Hepatocyte (in vitro differentiated cells): ENCODE results near the gene KEAP1. TPM values are rescaled to one million over a fixed set of nuclear protein-coding genes. Genes with fewer than 3 reads are reported as not detected.
"Not testable (repeated sequence)": the region's sequence is repeated elsewhere in the genome, so short reads cannot be mapped to it uniquely, and the experiment has no call there.

ENCODE experiments used
- DNase-seq: peaks from one replicate; pipeline ENCODE4 v3.0.0-alpha.2; 2016; ENCODE audit warnings: low spot score
- H2AFZ ChIP-seq: fragments of 200-600 bp; sonication (generic); 2 replicates; pipeline ENCODE4 v1.6.0; 2016; ENCODE audit warnings: antibody characterized with exemption, mild to moderate bottlenecking
- H3K27ac ChIP-seq: fragments of 200-600 bp; sonication (generic); 2 replicates; pipeline ENCODE4 v1.5.1; 2016; ENCODE audit warnings: mild to moderate bottlenecking
- H3K27me3 ChIP-seq: fragments of 200-600 bp; sonication (generic); 2 replicates; pipeline ENCODE4 v1.6.1; 2016
- H3K36me3 ChIP-seq: fragments of 200-600 bp; sonication (generic); replicated peaks from 2 replicates; pipeline ENCODE4 v1.5.1; 2016; ENCODE audit warnings: low read depth; ENCODE audit not compliant: insufficient read depth
- H3K4me1 ChIP-seq: fragments of 200-600 bp; sonication (generic); 2 replicates; pipeline ENCODE4 v1.5.1; 2016; ENCODE audit warnings: mild to moderate bottlenecking, moderate library complexity; ENCODE audit not compliant: insufficient read depth
- H3K4me2 ChIP-seq: fragments of 200-600 bp; sonication (generic); 2 replicates; pipeline ENCODE4 v1.6.0; 2016
- H3K4me3 ChIP-seq: fragments of 200-600 bp; sonication (generic); 2 replicates; pipeline ENCODE4 v1.5.1; 2016; ENCODE audit warnings: mild to moderate bottlenecking
- H3K79me2 ChIP-seq: fragments of 200-600 bp; sonication (generic); 2 replicates; pipeline ENCODE4 v1.6.0; 2017; ENCODE audit warnings: mild to moderate bottlenecking
- H3K9me2 ChIP-seq: fragments of 200-600 bp; sonication (generic); replicated peaks from 2 replicates; pipeline ENCODE4 v1.6.0; 2017; ENCODE audit warnings: mild to moderate bottlenecking; ENCODE audit not compliant: insufficient read depth
- H3K9me3 ChIP-seq: fragments of 200-600 bp; sonication (generic); 2 replicates; pipeline ENCODE4 v1.5.1; 2016; ENCODE audit warnings: low read depth, mild to moderate bottlenecking
- H4K20me1 ChIP-seq: fragments of 200-600 bp; sonication (generic); 2 replicates; pipeline ENCODE4 v1.6.0; 2016; ENCODE audit warnings: mild to moderate bottlenecking; ENCODE audit not compliant: insufficient read depth, poor library complexity, severe bottlenecking
- EZH2 ChIP-seq: fragments of 200-600 bp; sonication (generic); IDR thresholded peaks from 2 replicates; pipeline ENCODE4 v1.6.1; 2016; ENCODE audit warnings: antibody characterized with exemption, mild to moderate bottlenecking, borderline replicate concordance
- EZH2phosphoT487 ChIP-seq: fragments of 200-600 bp; sonication (generic); IDR thresholded peaks from one replicate; pipeline ENCODE4 v1.6.1; 2018; ENCODE audit warnings: antibody characterized with exemption, mild to moderate bottlenecking, low read depth, moderate library complexity; ENCODE audit not compliant: unreplicated experiment, severe bottlenecking
- WGBS: methylation state at CpG from one replicate; pipeline ENCODE4 v1.1.6; 2016; ENCODE audit warnings: low lambda C conversion rate; ENCODE audit errors: missing lambda C conversion rate; 5-methylcytosine and 5-hydroxymethylcytosine counted together
- polyA plus RNA-seq: library from polyadenylated mRNA; unstranded; fragments of >200 nt; fragmentation: Nextera tagmentation; extraction: Ambion mirVana; gene quantifications from 2 replicates; pipeline ENCODE4 v1.2.1, GENCODE V29; 2016
- total RNA-seq: library from RNA; depleted of rRNA; stranded (reverse); fragments of >200 nt; gene quantifications from 2 replicates; pipeline ENCODE4 v1.2.3, GENCODE V29; 2014
- TF ChIP-seq, protein P1 (sequence below): fragments of 200-600 bp; sonication (generic); IDR thresholded peaks from 2 replicates; pipeline ENCODE4 v1.5.1; 2016; ENCODE audit warnings: antibody characterized with exemption, mild to moderate bottlenecking; ENCODE audit not compliant: poor library complexity

KEAP1 gene
- total and polyA plus RNA-seq, 2 experiments from 2014 or later: 48.2 to 66.8 TPM

DNA sequence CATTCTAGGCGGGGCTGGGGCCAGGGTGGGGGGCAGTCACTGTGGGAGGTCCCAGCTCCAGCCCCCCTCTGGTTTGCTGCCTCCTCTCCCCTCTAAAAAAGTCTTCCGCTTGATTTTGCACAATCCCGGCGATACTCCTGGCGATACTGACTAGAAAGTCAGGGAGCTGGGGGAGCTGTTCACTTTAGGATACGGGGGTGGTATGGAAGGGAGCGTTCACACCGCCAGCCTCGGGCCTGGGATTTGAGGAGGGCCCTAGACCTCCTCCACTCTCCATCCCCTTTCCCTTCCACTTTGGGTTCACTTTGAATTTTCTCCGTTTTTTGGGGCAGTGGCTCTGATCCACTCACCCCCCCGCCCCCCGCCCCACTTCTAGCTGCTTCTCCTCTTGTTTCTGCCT lies 35.0 kb downstream of the KEAP1 start:
- no peak for DNase-seq
- no peaks in the 10 kb centered on the region for H3K79me2 ChIP-seq
- no peak overlapping the region for H3K4me3 ChIP-seq
- no peaks in the 10 kb centered on the region for H3K36me3 ChIP-seq
- H3K4me2 ChIP-seq: no peak overlapping the region
- no peaks in the 10 kb centered on the region for H3K4me1 ChIP-seq
- no peaks in the 10 kb centered on the region for H3K9me3 ChIP-seq
- H3K9me2 ChIP-seq: no peaks in the 10 kb centered on the region
- TF ChIP-seq EZH2: no peak
- TF ChIP-seq, protein P1, sequence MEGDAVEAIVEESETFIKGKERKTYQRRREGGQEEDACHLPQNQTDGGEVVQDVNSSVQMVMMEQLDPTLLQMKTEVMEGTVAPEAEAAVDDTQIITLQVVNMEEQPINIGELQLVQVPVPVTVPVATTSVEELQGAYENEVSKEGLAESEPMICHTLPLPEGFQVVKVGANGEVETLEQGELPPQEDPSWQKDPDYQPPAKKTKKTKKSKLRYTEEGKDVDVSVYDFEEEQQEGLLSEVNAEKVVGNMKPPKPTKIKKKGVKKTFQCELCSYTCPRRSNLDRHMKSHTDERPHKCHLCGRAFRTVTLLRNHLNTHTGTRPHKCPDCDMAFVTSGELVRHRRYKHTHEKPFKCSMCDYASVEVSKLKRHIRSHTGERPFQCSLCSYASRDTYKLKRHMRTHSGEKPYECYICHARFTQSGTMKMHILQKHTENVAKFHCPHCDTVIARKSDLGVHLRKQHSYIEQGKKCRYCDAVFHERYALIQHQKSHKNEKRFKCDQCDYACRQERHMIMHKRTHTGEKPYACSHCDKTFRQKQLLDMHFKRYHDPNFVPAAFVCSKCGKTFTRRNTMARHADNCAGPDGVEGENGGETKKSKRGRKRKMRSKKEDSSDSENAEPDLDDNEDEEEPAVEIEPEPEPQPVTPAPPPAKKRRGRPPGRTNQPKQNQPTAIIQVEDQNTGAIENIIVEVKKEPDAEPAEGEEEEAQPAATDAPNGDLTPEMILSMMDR: no peak
- no peak for TF ChIP-seq EZH2phosphoT487
- H2AFZ ChIP-seq: no peak overlapping the region
- H3K27me3 ChIP-seq: no peaks in the 10 kb centered on the region
- H4K20me1 ChIP-seq: no peaks in the 10 kb centered on the region
- WGBS: 81% methylated on average over 9 of the region's 12 CpGs
- no peak overlapping the region for H3K27ac ChIP-seq

DNA sequence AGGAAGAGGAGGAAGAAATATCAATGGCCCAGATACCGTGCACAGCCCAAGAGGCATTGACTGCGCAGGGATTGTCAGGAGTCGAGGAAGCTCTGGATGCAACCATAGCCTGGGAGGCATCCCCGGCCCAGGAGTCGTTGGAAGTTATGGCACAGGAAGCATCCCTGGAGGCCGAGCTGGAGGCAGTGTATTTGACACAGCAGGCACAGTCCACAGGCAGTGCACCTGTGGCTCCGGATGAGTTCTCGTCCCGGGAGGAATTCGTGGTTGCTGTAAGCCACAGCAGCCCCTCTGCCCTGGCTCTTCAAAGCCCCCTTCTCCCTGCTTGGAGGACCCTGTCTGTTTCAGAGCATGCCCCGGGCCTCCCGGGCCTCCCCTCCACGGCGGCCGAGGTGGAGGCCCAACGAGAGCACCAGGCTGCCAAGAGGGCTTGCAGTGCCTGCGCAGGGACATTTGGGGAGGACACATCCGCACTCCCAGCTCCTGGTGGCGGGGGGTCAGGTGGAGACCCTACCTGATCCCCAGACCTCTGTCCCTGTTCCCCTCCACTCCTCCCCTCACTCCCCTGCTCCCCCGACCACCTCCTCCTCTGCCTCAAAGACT lies 36.0 kb downstream of the KEAP1 start:
- no peak overlapping the region for H2AFZ ChIP-seq
- H3K9me3 ChIP-seq: no peaks in the 10 kb centered on the region
- no peaks in the 10 kb centered on the region for H4K20me1 ChIP-seq
- H3K4me1 ChIP-seq: no peaks in the 10 kb centered on the region
- H3K27me3 ChIP-seq: no peaks in the 10 kb centered on the region
- no peak overlapping the region for H3K27ac ChIP-seq
- DNase-seq: no peak
- H3K4me3 ChIP-seq: no peak overlapping the region
- H3K36me3 ChIP-seq: no peaks in the 10 kb centered on the region
- H3K9me2 ChIP-seq: no peaks in the 10 kb centered on the region
- WGBS: 92% methylated on average over 18 of the region's 20 CpGs
- H3K4me2 ChIP-seq: no peak overlapping the region
- no peaks in the 10 kb centered on the region for H3K79me2 ChIP-seq
- TF ChIP-seq EZH2phosphoT487 (no peak), EZH2 (no peak)
- TF ChIP-seq, protein P1: no peak

DNA sequence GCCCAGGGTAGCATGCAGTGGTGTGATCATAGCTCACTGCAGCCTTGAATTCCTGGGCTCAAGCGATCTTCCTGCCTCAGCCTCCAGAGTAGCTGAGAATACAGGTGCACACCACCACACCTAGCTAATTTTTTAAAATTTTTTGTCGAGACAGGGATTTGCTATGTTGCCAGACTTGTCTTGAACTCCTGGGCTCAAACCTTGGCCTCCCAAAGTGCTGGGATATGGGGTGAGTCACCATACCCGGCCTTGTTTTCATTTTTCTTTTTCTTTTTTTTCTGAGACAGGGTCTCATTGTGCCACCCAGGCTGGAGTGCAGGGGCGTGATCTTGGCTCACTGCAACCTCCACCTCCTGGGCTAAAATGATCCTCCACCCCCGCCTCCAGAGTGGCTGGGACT lies 38.7 kb downstream of the KEAP1 start:
- DNase-seq: no peak
- Histone ChIP-seq H3K79me2 (no peaks in the 10 kb centered on the region), H3K4me2 (no peak overlapping the region), H3K36me3 (no peaks in the 10 kb centered on the region), H3K9me3 (no peaks in the 10 kb centered on the region), H3K4me3 (no peak overlapping the region), H3K27me3 (no peaks in the 10 kb centered on the region), H3K27ac (no peak overlapping the region), H2AFZ (no peak overlapping the region), H3K9me2 (no peaks in the 10 kb centered on the region), H4K20me1 (no peaks in the 10 kb centered on the region), H3K4me1 (peaks cover 5% of the 10 kb centered on the region)
- 92% methylated on average over 5 of the region's 5 CpGs for WGBS
- TF ChIP-seq EZH2 (no peak), EZH2phosphoT487 (no peak)
- TF ChIP-seq, protein P1: no peak

DNA sequence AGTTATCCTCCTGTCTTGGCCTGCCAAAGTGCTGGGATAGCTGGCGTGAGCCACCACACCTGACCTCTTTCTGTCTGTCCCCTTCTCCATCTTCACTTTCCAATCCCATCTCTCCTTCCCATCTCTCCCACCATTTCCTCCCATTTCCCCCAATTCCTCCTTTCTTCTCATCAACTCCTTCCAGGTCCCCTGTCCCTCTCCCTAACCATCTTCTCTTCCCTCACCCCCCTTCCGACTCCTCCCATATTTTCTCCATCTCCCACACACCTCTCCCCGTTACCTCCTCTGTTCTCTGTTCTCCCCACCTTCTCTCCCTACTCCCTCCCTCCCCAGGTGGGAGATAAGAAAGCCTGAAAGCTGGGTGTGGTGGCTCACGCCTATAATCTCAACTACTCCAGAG lies 40.6 kb downstream of the KEAP1 start:
- no peaks in the 10 kb centered on the region for H3K36me3 ChIP-seq
- no peak for TF ChIP-seq EZH2phosphoT487
- TF ChIP-seq, protein P1: no peak
- no peak for TF ChIP-seq EZH2
- WGBS: 88% methylated on average over 4 of the region's 4 CpGs

DNA sequence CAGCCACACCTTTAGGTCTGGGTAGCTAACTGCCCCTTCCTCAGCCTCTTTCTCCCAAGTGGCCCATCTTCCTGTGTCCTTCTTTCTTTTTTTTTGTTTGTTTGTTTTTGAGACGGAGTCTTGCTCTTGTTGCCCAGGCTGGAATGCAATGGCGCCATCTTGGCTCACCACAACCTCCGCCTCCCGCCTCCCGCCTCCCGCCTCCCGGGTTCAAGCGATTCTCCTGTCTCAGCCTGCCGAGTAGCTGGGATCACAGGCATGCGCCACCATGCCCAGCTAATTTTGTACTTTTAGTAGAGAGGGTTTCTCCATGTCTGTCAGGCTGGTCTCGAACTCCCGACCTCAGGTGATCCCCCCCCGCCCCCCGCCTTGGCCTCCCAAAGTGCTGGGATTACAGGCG lies 41.1 kb downstream of the KEAP1 start:
- not testable (repeated sequence) for H3K36me3 ChIP-seq, H3K79me2 ChIP-seq, DNase-seq, H3K9me3 ChIP-seq, H2AFZ ChIP-seq, H3K27me3 ChIP-seq, H3K4me3 ChIP-seq, H3K4me1 ChIP-seq, H3K27ac ChIP-seq, H3K9me2 ChIP-seq, H4K20me1 ChIP-seq
- WGBS: 98% methylated on average over 5 of the region's 15 CpGs
- H3K4me2 ChIP-seq: peak overlapping the region; percentile 86

More for the DNA sequence above, 40.6 kb downstream of the KEAP1 start:
- Histone ChIP-seq H2AFZ (no peak overlapping the region), H3K9me2 (no peaks in the 10 kb centered on the region), H3K9me3 (no peaks in the 10 kb centered on the region), H3K79me2 (no peaks in the 10 kb centered on the region), H3K4me2 (no peak overlapping the region), H3K4me3 (no peak overlapping the region), H3K27me3 (no peaks in the 10 kb centered on the region), H3K4me1 (peaks cover 5% of the 10 kb centered on the region), H3K27ac (no peak overlapping the region), H4K20me1 (no peaks in the 10 kb centered on the region)
- DNase-seq: no peak
